ENCODE results near the gene SSH2.
A peak's percentile ranks its signal among the peaks of the same experiment; 100 is the strongest.

The SSH2 gene

GRCh38 chr17:29826114-29826692, 103.8 kb downstream of the SSH2 start:
- no peak overlapping the region for H3K4me3 ChIP-seq (ENCODE audit: control insufficient read depth, low read depth, low read length)
- TF ChIP-seq CTCF (conservative IDR thresholded peaks at IDR 0.05; ENCODE audit: control insufficient read depth, insufficient read depth, low read depth, low read length): no peak
- no peak for DNase-seq (ENCODE audit: low read depth)

GRCh38 chr17:29825604-29826003, 104.4 kb downstream of the SSH2 start:
- H3K4me3 ChIP-seq (ENCODE audit: control insufficient read depth, low read depth, low read length): no peak overlapping the region
- TF ChIP-seq CTCF (conservative IDR thresholded peaks at IDR 0.05; ENCODE audit: control insufficient read depth, insufficient read depth, low read depth, low read length): no peak
- no peak for DNase-seq (ENCODE audit: low read depth)

GRCh38 chr17:29821897-29822296, 108.1 kb downstream of the SSH2 start:
- H3K4me3 ChIP-seq (ENCODE audit: control insufficient read depth, low read depth, low read length): no peak overlapping the region
- no peak for TF ChIP-seq CTCF (conservative IDR thresholded peaks at IDR 0.05; ENCODE audit: control insufficient read depth, insufficient read depth, low read depth, low read length)
- no peak for DNase-seq (ENCODE audit: low read depth)

GRCh38 chr17:29820425-29820824, 109.6 kb downstream of the SSH2 start:
- DNase-seq (ENCODE audit: low read depth): no peak
- no peak for TF ChIP-seq CTCF (conservative IDR thresholded peaks at IDR 0.05; ENCODE audit: control insufficient read depth, insufficient read depth, low read depth, low read length)
- no peak overlapping the region for H3K4me3 ChIP-seq (ENCODE audit: control insufficient read depth, low read depth, low read length)

- H3K4me3 ChIP-seq (ENCODE audit: control insufficient read depth, low read depth, low read length): no peak overlapping the region
- TF ChIP-seq CTCF (conservative IDR thresholded peaks at IDR 0.05; ENCODE audit: control insufficient read depth, insufficient read depth, low read depth, low read length): peak; percentile 84
- DNase-seq (ENCODE audit: low read depth): peak; percentile 73
Observed at GRCh38 chr17:29807520-29808361, 122.3 kb downstream of the SSH2 start.

GRCh38 chr17:29802246-29802645, 127.8 kb downstream of the SSH2 start:
- H3K4me3 ChIP-seq (ENCODE audit: control insufficient read depth, low read depth, low read length): no peak overlapping the region
- TF ChIP-seq CTCF (conservative IDR thresholded peaks at IDR 0.05; ENCODE audit: control insufficient read depth, insufficient read depth, low read depth, low read length): no peak
- DNase-seq (ENCODE audit: low read depth): peak; percentile 19
